ENCODE results near the gene POLR2M.
A peak's percentile ranks its signal among the peaks of the same experiment; 100 is the strongest.

POLR2M gene

DNA sequence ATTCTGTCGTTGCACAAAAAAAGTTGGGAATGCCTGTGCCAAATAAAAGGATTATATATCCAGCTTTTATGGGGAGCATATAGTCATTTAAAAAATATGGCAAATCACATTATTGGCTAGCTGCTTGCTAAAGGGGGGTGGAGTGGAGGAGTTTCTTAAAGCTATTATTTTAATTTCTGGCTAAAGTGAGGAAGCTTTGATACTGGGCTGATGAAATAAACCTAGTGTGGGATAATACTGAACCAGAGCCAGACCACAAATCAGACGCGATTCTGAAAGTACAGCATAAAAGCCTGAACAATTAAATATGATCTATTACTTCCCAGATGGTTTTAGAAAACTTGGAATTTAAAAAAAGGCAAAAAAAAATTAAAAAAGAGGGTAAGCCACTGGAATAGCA, 14.4 kb downstream of the POLR2M start:
- DNase-seq (ENCODE audit: low read depth): no peak
- no peak for TF ChIP-seq CTCF (IDR thresholded peaks at IDR 0.05; ENCODE audit: insufficient read depth, low read depth, low read length, missing control alignments)
- no peak overlapping the region for H3K4me3 ChIP-seq (ENCODE audit: low read length)

GRCh38 chr15:57726411-57726810, 19.9 kb downstream of the POLR2M start:
- H3K4me3 ChIP-seq (ENCODE audit: low read length): no peak overlapping the region
- no peak for TF ChIP-seq CTCF (IDR thresholded peaks at IDR 0.05; ENCODE audit: insufficient read depth, low read depth, low read length, missing control alignments)
- peak; percentile 17 for DNase-seq (ENCODE audit: low read depth)

DNA sequence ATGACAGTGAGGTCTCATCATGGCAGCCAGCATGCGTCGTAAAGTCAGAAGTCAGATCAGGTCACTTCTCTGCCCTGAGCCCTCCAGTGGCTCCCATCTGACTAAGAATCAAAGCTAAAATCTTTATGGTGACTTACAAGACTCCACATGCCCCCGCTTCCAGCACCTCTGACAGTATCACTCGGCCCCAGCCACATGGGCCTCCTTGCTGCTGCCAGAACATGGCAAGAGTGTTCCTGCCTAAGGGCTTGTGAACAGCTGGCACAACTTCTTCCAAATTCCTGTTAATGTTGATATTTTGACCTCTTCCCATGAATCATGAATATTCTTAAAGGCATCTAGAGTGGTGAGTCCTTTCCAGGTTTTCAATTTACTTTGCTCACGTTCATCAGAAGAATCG, 20.5 kb downstream of the POLR2M start:
- peak; percentile 95 for DNase-seq (ENCODE audit: low read depth)
- H3K4me3 ChIP-seq (ENCODE audit: low read length): no peak overlapping the region
- TF ChIP-seq CTCF (IDR thresholded peaks at IDR 0.05; ENCODE audit: insufficient read depth, low read depth, low read length, missing control alignments): no peak

- no peak for TF ChIP-seq CTCF (IDR thresholded peaks at IDR 0.05; ENCODE audit: insufficient read depth, low read depth, low read length, missing control alignments)
- no peak overlapping the region for H3K4me3 ChIP-seq (ENCODE audit: low read length)
- DNase-seq (ENCODE audit: low read depth): peak; percentile 49
These were observed 21.9 kb downstream of the POLR2M start for GRCh38 chr15:57728436-57728835.

DNA sequence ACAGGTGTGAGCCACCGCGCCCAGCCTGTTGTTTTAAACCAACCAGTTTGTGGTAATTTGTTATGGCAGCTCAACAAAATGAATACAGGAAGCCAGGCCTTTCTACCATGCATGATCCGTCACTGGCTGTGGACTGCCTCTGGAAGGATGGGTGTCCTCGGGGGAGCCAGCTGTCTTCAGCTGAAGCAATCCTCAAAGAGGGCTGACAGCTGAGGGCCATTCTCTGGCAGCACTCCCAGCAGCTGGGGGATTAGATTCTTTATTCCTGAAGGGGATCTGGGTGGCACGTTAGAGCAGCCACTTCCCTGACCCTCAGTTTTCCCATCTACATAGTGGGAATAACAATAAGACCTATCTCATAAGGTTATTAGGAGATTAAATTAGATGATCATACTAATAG, 24.4 kb downstream of the POLR2M start:
- no peak overlapping the region for H3K4me3 ChIP-seq (ENCODE audit: low read length)
- no peak for TF ChIP-seq CTCF (IDR thresholded peaks at IDR 0.05; ENCODE audit: insufficient read depth, low read depth, low read length, missing control alignments)
- no peak for DNase-seq (ENCODE audit: low read depth)

DNA sequence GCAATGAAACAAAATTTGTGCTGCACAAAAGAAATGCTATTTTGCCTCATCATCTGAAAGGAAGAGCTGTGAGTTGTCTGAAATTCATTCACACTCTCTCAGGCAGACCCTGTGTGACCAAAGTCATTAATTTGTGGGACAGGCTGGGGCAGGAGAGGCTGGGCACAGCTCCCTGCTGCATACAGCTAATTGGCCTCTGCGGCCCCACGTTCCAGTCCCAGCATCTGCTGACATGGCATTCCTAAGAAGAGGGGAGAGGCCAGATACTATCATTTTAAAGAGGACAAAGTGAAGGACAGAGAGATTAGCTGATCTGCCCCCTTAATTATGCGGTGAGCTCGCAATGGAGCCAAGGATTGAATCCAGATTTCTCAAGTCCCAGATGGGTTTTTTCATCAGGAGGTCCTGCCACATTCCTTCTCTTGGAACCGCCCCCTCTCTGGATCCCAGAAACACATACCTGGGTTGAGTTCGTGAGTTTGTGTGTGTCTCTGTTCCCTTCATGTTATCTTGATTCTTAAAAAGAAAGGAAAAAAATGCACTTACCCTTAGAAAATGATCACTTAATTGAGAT, 25.1 kb downstream of the POLR2M start:
- no peak for TF ChIP-seq CTCF (IDR thresholded peaks at IDR 0.05; ENCODE audit: insufficient read depth, low read depth, low read length, missing control alignments)
- no peak for DNase-seq (ENCODE audit: low read depth)

More for the DNA sequence above, 25.1 kb downstream of the POLR2M start:
- no peak overlapping the region for H3K4me3 ChIP-seq (ENCODE audit: low read length)
